Effector CD4-positive, alpha-beta T cell (primary cell): ENCODE results near the gene CEACAM1.
"Not testable (repeated sequence)": the region's sequence is repeated elsewhere in the genome, so short reads cannot be mapped to it uniquely, and the experiment has no call there.

Experiments used
- DNase-seq: peaks from one replicate; pipeline ENCODE4 v3.0.0-alpha.2; 2020

Gene CEACAM1

DNA sequence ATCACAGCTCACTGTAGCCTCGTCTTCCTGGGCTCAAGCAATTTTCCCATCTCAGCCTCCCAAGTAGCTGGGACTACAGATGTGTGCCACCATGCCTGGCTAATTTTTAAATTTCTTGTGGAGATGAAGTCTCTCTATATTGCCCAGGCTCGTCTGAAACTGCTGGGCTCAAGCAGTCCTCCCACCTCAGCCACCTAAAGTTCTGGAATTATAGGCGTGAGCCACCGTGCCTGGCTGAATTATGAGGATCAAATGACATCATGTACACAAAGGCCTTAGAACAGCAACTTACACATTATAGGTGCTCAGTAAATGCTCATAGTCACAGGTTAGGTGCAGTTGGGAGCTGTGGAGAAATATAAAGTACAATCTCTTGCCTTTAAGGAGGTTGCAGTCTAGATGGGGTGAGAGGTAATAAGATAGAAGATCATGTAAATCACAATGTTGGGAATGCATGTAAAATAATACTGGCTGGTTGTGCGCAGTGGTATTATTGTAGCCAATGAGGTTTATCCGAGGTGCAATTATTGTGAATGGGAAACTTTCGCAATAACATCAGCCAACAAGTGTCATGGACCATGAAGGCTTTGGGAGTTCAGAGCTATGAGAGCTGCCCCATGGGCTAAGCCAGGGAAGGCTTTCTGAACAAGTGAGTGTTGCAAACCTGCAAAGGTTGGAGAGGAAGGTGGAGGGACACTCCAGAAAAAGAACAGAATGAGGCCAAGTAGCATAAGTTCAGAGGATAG is 55.7 kb downstream of the CEACAM1 start:
- no peak for DNase-seq

DNA sequence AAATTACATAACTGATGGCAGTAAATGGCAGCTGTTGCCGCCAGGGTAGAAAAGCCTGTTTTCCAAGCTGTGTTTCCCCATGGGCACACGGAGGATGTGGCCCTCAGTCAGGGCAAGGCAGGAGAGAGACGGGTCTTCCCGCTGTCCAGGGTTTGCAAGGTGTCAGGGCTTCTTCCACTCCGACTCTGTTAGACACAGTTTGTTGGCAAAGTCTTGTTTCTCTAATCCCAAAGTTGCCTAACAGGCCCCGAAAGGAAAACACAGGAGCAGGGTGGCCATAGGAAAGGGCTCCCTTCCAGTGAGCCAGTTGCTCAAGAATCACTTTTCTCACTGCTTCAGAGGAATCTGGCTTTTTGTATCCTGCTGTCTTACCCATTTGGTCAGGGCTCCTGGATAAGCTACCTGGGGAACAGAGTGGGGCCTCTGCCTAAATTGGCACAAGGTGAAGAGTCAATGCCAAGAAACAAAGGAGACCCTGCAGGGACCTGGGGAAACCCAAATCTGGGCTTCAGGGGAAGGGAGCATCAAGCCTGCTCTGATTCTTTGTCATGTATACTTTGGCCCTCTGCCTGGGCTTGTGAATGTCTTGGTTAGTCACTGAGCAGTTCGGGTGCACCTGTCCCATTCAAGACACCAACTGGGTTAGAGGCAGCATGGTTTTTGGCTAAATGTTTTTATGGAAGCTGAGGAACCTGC is 56.6 kb downstream of the CEACAM1 start:
- no peak for DNase-seq

DNA sequence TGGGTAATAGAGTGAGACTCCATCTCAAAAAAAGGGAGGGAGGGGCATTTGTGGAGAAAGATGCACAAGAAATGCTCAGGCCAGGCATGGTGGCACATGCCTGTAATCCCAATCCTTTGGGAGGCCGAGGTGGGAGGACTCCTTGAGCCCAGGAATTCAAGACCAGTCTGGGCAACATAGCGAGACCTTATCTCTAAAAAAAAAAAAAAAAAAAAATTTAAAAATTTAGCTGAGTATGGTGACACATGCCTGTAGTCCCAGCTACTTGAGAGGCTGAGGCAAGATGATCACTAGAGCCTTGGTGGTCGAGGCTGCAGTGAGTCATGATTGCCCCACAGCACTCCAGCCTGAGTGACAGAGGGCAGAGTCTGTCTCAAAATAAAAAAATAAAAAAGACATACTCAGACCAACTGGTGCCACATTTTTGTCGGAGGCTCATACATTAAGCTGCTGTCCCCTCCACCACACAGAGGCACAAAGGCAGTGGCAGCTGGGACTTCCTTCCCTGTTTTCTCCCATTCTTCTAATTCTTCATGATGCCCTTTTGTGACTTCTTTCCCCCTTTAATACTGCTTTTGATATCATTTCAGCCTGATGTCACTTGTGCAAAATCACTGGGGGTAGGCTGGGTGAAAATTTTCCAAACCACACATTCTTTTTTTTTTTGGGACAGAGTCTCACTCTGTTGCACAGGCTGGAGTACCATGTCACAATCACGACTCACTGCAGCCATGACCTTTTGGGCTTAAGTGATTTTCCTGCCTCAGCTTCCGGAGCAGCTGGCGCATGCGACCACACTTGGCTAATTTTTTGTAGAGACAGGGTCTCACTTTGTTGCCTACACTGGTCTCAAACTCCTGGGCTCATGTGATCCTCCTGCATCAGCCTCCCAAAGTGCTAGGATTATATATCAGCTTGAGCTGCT is 58.7 kb downstream of the CEACAM1 start:
- no peak for DNase-seq

DNA sequence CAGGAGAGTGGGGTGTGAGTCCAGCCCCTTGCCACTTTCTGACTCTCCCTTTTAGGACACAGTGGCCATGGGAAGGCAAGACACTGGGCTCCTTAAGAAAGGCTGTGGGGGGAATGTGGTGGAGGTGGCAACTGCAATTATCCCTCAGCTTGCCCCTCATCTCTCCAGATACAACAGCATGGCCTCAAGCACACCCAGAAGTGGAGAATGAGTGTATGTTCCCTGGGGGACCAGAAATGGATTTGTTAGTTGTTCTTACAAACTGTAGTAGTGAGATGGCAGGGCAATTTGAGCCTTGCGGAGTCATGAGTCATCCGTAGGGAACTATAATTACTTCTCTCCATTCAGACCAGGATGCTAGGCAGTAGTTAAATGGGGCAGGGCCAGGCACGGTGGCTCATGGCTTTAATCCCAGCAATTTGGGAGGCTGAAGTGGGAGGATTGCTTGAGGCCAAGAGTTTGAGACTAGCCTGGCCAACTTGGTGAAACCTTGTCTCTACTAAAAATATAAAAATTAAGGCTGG is 59.9 kb downstream of the CEACAM1 start:
- no peak for DNase-seq

DNA sequence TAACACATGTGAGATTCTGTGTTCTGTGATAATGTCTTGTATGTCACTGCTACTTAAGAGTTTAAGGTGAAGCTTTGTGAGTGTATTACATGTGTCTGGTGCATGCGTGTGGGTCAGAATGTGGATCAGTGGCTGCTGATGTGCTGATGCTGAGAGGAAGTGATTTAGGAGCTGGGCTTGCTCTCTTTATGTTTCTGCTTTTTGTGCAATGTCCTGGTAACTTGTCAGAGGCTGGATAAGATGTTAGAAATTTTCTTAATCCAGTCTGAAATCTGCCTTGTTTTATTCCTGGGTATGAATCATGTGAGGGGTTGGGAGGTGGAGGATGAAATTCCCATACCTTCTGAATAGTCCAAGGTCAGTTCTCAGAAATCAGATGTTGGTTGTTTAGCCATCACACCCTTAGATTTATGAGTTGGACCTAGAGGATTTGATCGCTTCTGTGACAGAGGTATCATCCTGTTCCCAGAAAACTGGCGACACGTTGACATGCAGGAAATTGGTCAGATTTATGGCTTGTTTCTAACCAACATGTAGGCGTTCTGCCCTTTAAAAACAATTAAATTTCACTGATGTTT is 61.0 kb downstream of the CEACAM1 start:
- DNase-seq: no peak

DNA sequence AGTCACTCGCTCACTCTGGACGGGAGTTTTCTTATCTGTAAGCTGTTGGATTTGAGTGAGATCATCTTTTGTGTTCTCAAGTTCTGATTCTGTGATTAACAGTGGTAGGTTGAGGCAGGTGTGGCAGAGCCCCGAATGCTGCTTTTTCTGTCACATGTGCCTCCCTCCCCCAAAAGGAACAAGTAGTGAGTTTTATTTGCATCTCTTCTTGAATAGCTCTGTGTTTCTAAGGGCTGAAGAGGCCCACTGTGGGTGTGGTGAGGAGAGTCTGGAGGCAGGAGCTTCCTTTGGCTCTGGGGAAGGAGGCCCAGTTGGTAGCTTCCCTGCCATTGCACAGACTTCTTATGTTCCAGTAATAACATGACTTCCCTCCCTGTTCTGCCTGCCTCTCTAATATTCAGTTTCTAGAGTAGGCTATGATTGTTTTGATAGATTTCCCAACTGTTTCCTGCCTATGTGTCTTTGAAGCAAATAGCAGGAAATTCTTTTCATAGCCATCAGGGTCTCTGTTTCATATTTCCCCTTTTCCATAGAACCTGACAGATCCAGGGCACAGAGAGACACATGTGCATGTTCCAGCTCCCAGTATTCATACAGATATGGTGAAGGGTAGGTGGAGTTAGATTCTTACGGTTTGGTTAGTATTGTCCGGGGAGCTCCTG is 61.6 kb downstream of the CEACAM1 start:
- DNase-seq: no peak

DNA sequence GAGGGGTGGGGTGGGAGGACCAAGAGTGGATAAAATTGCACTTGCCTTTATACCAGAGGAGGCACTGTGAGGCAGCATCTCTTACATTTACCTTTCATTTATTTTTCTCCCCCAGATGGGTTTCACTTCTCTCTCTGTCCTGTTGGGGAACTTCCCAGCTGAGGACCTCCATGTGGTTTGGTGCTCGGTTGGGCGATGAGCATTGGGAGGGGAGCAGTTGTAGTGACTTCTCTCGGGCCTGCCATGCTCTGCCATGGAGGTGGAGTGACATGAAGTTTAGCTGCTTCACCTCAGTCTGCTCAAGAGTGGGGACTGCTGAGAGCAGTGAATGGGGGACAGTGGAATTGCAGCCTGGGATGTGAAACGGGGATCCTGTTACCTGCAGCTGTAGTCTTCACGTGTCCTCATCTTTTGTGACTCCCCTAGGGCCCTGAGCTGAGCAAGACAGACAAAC is 62.4 kb downstream of the CEACAM1 start:
- no peak for DNase-seq

DNA sequence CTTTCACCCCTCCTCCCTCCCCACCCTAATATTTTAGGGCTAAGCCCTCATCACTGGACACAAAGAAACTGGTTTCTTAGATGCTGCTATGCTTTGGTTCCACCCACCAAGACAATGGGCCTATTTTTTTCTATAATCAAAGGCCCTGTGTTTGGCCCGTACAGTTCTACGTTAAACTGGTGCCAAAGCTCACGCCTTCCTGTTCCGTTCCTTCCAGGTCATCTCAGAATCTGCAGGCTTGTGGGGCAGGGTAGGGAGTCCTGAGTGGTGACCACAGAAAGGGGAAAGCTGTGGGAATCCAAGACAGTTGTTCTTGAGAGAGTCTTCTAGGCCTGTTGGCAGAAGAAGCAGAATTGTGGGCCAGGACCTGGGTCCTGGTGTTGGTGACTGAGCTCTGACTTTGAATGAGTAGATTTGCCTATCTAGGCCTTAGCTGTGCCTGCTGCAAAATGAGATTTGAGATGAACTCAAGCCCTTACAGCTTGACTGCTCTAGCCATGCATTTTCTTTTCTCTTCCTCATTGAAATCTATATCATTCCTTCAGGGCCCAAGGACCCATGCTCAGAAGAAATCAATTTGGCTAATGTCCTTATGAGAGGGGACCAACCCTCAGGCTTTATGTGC is 66.5 kb downstream of the CEACAM1 start:
- DNase-seq: no peak

DNA sequence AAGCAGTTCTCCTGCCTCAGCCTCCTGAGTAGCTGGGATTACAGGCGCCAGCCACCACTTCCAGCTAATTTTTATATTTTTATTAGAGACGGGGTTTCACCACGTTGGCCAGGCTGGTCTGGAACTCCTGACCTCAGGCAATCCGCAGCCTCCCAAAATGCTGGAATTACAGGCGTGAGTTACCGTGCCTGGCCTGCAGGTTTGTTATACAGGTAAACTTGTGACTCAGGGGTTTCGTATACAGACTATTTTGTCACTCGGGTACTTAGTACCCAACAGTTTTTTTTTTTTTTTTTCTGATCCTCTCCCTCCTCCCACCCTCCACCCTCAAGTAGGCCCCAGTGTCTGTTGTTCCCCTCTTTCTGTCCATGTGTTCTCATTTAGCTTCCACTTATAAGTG is 67.0 kb downstream of the CEACAM1 start:
- not testable (repeated sequence) for DNase-seq

DNA sequence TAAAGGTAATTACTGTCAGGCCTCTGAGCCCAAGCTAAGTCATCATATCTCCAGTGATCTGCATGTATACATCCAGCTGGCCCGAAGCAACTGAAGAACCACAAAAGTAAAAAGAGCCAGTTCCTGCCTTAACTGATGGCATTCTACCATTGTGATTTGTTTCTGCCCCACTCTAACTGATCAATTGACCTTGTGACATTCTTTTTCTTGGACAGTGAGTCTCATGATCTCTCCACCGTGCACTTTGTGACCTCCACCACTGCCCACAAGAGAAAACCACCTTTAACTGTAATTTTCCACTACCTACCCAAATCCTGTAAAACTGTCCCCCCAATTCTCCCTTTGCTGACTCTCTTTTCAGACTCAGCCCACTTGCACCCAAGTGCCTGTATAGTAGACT is 68.4 kb downstream of the CEACAM1 start:
- no peak for DNase-seq
